Measurements from ENCODE around the gene PLEK.

DNA sequence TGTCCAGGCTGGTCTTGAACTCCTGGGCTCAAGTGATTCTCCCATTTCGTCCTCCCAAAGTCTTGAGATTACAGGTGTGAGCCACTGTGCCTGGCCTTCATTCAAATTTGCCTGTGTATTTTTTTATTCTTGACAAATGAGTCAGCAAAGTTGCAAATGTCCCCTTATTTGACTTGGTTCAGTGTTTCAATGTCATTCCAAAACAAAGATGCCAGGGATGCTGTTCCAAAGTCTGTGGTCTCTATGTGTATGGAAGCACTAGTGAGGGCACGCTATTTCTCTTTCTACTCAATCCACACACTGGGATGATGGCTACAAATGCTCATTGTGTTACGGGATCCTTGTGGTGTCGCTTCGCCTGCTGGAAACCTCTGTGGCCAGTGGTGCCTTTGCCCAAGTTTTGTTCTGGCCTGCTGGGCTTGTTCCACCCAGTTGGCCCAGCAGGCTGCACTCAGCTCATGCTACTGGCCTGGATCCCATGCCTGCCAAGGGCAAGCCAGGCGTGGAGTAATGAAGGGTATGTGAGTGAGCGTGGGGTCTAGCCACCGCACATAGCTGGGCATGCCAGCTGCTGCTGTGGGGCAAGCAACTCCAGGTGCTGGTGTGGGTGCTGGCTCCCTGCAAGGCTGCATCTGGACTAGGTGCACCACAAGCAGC lies 66.4 kb downstream of the PLEK start:
- no peak for TF ChIP-seq SIN3A (IDR thresholded peaks at IDR 0.05; ENCODE audit: borderline replicate concordance, insufficient read depth, low read depth, low read length)
- TF ChIP-seq TCF7L2 (IDR thresholded peaks at IDR 0.05; ENCODE audit: low read depth, low read length), result no peak
- TF ChIP-seq, protein P1, sequence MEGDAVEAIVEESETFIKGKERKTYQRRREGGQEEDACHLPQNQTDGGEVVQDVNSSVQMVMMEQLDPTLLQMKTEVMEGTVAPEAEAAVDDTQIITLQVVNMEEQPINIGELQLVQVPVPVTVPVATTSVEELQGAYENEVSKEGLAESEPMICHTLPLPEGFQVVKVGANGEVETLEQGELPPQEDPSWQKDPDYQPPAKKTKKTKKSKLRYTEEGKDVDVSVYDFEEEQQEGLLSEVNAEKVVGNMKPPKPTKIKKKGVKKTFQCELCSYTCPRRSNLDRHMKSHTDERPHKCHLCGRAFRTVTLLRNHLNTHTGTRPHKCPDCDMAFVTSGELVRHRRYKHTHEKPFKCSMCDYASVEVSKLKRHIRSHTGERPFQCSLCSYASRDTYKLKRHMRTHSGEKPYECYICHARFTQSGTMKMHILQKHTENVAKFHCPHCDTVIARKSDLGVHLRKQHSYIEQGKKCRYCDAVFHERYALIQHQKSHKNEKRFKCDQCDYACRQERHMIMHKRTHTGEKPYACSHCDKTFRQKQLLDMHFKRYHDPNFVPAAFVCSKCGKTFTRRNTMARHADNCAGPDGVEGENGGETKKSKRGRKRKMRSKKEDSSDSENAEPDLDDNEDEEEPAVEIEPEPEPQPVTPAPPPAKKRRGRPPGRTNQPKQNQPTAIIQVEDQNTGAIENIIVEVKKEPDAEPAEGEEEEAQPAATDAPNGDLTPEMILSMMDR (IDR thresholded peaks at IDR 0.05), result no peak
- TF ChIP-seq POLR2AphosphoS5 (IDR thresholded peaks at IDR 0.05; ENCODE audit: low read depth, low read length), result no peak
- TF ChIP-seq, protein P2, sequence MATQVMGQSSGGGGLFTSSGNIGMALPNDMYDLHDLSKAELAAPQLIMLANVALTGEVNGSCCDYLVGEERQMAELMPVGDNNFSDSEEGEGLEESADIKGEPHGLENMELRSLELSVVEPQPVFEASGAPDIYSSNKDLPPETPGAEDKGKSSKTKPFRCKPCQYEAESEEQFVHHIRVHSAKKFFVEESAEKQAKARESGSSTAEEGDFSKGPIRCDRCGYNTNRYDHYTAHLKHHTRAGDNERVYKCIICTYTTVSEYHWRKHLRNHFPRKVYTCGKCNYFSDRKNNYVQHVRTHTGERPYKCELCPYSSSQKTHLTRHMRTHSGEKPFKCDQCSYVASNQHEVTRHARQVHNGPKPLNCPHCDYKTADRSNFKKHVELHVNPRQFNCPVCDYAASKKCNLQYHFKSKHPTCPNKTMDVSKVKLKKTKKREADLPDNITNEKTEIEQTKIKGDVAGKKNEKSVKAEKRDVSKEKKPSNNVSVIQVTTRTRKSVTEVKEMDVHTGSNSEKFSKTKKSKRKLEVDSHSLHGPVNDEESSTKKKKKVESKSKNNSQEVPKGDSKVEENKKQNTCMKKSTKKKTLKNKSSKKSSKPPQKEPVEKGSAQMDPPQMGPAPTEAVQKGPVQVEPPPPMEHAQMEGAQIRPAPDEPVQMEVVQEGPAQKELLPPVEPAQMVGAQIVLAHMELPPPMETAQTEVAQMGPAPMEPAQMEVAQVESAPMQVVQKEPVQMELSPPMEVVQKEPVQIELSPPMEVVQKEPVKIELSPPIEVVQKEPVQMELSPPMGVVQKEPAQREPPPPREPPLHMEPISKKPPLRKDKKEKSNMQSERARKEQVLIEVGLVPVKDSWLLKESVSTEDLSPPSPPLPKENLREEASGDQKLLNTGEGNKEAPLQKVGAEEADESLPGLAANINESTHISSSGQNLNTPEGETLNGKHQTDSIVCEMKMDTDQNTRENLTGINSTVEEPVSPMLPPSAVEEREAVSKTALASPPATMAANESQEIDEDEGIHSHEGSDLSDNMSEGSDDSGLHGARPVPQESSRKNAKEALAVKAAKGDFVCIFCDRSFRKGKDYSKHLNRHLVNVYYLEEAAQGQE (IDR thresholded peaks at IDR 0.05; ENCODE audit: insufficient read depth in 1 of 2, low read depth in 2 of 2, low read length in 1 of 2), result no peak
